Measurements from ENCODE around the gene ABCG1.

- TF ChIP-seq RARB (CRISPR knock-in tag; IDR thresholded peaks at IDR 0.05) (no peak), TSHZ2 (CRISPR knock-in tag; IDR thresholded peaks at IDR 0.05) (no peak), TOX (CRISPR knock-in tag; IDR thresholded peaks at IDR 0.05; ENCODE audit: borderline replicate concordance) (no peak), ZNF70 (CRISPR knock-in tag; IDR thresholded peaks at IDR 0.05) (no peak), PPARA (CRISPR knock-in tag; IDR thresholded peaks at IDR 0.05; ENCODE audit: borderline replicate concordance) (no peak), GLIS3 (CRISPR knock-in tag; IDR thresholded peaks at IDR 0.05) (no peak), ARNTL (CRISPR knock-in tag; IDR thresholded peaks at IDR 0.05; ENCODE audit: borderline replicate concordance, low read depth) (no peak)
- TF ChIP-seq, protein P1, sequence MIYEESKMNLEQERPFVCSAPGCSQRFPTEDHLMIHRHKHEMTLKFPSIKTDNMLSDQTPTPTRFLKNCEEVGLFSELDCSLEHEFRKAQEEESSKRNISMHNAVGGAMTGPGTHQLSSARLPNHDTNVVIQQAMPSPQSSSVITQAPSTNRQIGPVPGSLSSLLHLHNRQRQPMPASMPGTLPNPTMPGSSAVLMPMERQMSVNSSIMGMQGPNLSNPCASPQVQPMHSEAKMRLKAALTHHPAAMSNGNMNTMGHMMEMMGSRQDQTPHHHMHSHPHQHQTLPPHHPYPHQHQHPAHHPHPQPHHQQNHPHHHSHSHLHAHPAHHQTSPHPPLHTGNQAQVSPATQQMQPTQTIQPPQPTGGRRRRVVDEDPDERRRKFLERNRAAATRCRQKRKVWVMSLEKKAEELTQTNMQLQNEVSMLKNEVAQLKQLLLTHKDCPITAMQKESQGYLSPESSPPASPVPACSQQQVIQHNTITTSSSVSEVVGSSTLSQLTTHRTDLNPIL (CRISPR knock-in tag; IDR thresholded peaks at IDR 0.05; ENCODE audit: low read depth), result no peak
- TF ChIP-seq, protein P2, sequence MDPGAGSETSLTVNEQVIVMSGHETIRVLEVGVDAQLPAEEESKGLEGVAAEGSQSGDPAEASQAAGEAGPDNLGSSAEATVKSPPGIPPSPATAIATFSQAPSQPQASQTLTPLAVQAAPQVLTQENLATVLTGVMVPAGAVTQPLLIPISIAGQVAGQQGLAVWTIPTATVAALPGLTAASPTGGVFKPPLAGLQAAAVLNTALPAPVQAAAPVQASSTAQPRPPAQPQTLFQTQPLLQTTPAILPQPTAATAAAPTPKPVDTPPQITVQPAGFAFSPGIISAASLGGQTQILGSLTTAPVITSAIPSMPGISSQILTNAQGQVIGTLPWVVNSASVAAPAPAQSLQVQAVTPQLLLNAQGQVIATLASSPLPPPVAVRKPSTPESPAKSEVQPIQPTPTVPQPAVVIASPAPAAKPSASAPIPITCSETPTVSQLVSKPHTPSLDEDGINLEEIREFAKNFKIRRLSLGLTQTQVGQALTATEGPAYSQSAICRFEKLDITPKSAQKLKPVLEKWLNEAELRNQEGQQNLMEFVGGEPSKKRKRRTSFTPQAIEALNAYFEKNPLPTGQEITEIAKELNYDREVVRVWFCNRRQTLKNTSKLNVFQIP (CRISPR knock-in tag; IDR thresholded peaks at IDR 0.05; ENCODE audit: borderline replicate concordance, low read depth), result no peak
- TF ChIP-seq, protein P3, sequence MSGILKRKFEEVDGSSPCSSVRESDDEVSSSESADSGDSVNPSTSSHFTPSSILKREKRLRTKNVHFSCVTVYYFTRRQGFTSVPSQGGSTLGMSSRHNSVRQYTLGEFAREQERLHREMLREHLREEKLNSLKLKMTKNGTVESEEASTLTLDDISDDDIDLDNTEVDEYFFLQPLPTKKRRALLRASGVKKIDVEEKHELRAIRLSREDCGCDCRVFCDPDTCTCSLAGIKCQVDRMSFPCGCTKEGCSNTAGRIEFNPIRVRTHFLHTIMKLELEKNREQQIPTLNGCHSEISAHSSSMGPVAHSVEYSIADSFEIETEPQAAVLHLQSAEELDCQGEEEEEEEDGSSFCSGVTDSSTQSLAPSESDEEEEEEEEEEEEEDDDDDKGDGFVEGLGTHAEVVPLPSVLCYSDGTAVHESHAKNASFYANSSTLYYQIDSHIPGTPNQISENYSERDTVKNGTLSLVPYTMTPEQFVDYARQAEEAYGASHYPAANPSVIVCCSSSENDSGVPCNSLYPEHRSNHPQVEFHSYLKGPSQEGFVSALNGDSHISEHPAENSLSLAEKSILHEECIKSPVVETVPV (CRISPR knock-in tag; IDR thresholded peaks at IDR 0.05), result no peak
Observed at GRCh38 chr21:42291751-42292562, 73.0 kb downstream of the ABCG1 start.

Data from SK-N-SH treated with all-trans-retinoic acid at 6 μM for 48 hours (cell line).